ENCODE data around the gene PCGF3.

Gene PCGF3

GRCh38 chr4:789571-790465 lies 84.2 kb downstream of the PCGF3 start:
- Histone ChIP-seq H3K27me3 (ENCODE audit: low read length) (no peaks in the 10 kb centered on the region), H3K9me3 (ENCODE audit: insufficient read depth, low read length) (no peaks in the 10 kb centered on the region), H3K9ac (ENCODE audit: low read length) (no peak overlapping the region), H3K4me2 (ENCODE audit: low read depth, low read length, poor library complexity, severe bottlenecking) (no peak overlapping the region), H3K4me3 (ENCODE audit: insufficient read depth, low read length, poor library complexity, severe bottlenecking) (no peak overlapping the region), H3K79me2 (ENCODE audit: insufficient read depth, low read length) (no peaks in the 10 kb centered on the region), H3F3A (ENCODE audit: insufficient read depth) (peaks cover 20% of the 10 kb centered on the region), H4K20me1 (ENCODE audit: low read depth, low read length) (no peaks in the 10 kb centered on the region), H3K27ac (ENCODE audit: low read depth, low read length) (no peak overlapping the region), H2AFZ (ENCODE audit: low read depth, low read length, severe bottlenecking) (no peak overlapping the region), H3K9me2 (replicated peaks; ENCODE audit: insufficient read depth, low read length) (no peaks in the 10 kb centered on the region), H3K36me3 (ENCODE audit: low read length) (no peaks in the 10 kb centered on the region)
- TF ChIP-seq CTCF (IDR thresholded peaks at IDR 0.05; ENCODE audit: insufficient read depth, low read length, poor library complexity, severe bottlenecking), result no peak

GRCh38 chr4:790466-790820 lies 84.8 kb downstream of the PCGF3 start:
- no peaks in the 10 kb centered on the region for H3K36me3 ChIP-seq (ENCODE audit: low read length)
- H2AFZ ChIP-seq (ENCODE audit: low read depth, low read length, severe bottlenecking), result no peak overlapping the region
- H3K27me3 ChIP-seq (ENCODE audit: low read length), result no peaks in the 10 kb centered on the region
- H3K4me2 ChIP-seq (ENCODE audit: low read depth, low read length, poor library complexity, severe bottlenecking), result no peak overlapping the region
- H3K9me2 ChIP-seq (replicated peaks; ENCODE audit: insufficient read depth, low read length), result no peaks in the 10 kb centered on the region
- no peak overlapping the region for H3K9ac ChIP-seq (ENCODE audit: low read length)
- H3F3A ChIP-seq (ENCODE audit: insufficient read depth), result peaks cover 20% of the 10 kb centered on the region
- no peak overlapping the region for H3K27ac ChIP-seq (ENCODE audit: low read depth, low read length)
- no peak overlapping the region for H3K4me3 ChIP-seq (ENCODE audit: insufficient read depth, low read length, poor library complexity, severe bottlenecking)
- no peaks in the 10 kb centered on the region for H3K79me2 ChIP-seq (ENCODE audit: insufficient read depth, low read length)
- TF ChIP-seq EZH2phosphoT487 (conservative IDR thresholded peaks at IDR 0.05; ENCODE audit: low read length) (no peak), CTCF (IDR thresholded peaks at IDR 0.05; ENCODE audit: insufficient read depth, low read length, poor library complexity, severe bottlenecking) (no peak)
- H4K20me1 ChIP-seq (ENCODE audit: low read depth, low read length), result no peaks in the 10 kb centered on the region
- H3K9me3 ChIP-seq (ENCODE audit: insufficient read depth, low read length), result no peaks in the 10 kb centered on the region

- no peaks in the 10 kb centered on the region for H3K9me2 ChIP-seq (replicated peaks; ENCODE audit: insufficient read depth, low read length)
- TF ChIP-seq CTCF (IDR thresholded peaks at IDR 0.05; ENCODE audit: insufficient read depth, low read length, poor library complexity, severe bottlenecking) (no peak), EZH2phosphoT487 (conservative IDR thresholded peaks at IDR 0.05; ENCODE audit: low read length) (no peak)
- no peaks in the 10 kb centered on the region for H3K79me2 ChIP-seq (ENCODE audit: insufficient read depth, low read length)
- H2AFZ ChIP-seq (ENCODE audit: low read depth, low read length, severe bottlenecking), result no peak overlapping the region
- no peaks in the 10 kb centered on the region for H4K20me1 ChIP-seq (ENCODE audit: low read depth, low read length)
- H3K36me3 ChIP-seq (ENCODE audit: low read length), result no peaks in the 10 kb centered on the region
- H3K4me3 ChIP-seq (ENCODE audit: insufficient read depth, low read length, poor library complexity, severe bottlenecking), result no peak overlapping the region
- no peak overlapping the region for H3K4me2 ChIP-seq (ENCODE audit: low read depth, low read length, poor library complexity, severe bottlenecking)
- no peak overlapping the region for H3K27ac ChIP-seq (ENCODE audit: low read depth, low read length)
- no peaks in the 10 kb centered on the region for H3K27me3 ChIP-seq (ENCODE audit: low read length)
- H3F3A ChIP-seq (ENCODE audit: insufficient read depth), result peaks cover 22% of the 10 kb centered on the region
- H3K9ac ChIP-seq (ENCODE audit: low read length), result no peak overlapping the region
- H3K9me3 ChIP-seq (ENCODE audit: insufficient read depth, low read length), result no peaks in the 10 kb centered on the region
Measured at GRCh38 chr4:791252-791897, 85.7 kb downstream of the PCGF3 start.
